ENCODE data around the gene DPY19L3.

The DPY19L3 gene

DNA sequence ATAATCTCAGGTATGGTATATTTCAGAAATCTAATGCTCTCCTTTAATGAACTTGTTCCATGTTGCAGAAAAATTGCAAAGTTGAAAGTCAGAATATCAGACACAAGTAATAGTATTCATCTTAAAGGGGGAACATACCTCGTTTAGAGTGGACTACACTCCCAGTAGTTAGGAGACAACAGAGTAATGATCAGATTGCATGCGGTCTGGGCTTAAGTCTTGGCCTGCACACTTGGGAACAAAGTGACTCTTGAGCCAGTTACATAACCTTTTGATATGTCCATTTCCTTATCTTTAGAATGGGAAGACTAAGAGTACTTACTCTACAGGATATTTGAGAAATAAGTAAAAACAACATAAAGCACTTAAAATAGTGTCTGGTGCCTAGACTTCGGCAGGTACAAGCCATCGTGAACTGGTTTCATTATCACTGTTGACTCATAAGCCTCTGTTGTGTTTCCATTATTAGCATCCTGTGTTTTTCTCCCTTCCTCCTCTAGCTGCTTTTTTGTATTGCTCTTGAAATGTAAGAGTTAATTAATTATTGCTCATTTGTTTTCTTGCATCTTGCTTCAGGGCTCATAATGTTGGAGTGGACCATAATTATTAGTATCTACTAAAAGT is 53.0 kb downstream of the DPY19L3 start:
- no peaks in the 10 kb centered on the region for H3K9me3 ChIP-seq (ENCODE audit: insufficient read depth, low read length)
- H3K4me2 ChIP-seq (ENCODE audit: low read depth, low read length, poor library complexity, severe bottlenecking): no peak overlapping the region
- H3K9ac ChIP-seq (ENCODE audit: low read length): no peak overlapping the region
- no peak overlapping the region for H2AFZ ChIP-seq (ENCODE audit: low read depth, low read length, severe bottlenecking)
- H3K27ac ChIP-seq (ENCODE audit: low read depth, low read length): no peak overlapping the region
- H3K36me3 ChIP-seq (ENCODE audit: low read length): peaks cover 8% of the 10 kb centered on the region; the same call in 1 of the 2 replicates
- H3F3A ChIP-seq (ENCODE audit: insufficient read depth): no peaks in the 10 kb centered on the region
- H4K20me1 ChIP-seq (ENCODE audit: low read depth, low read length): no peaks in the 10 kb centered on the region
- no peaks in the 10 kb centered on the region for H3K79me2 ChIP-seq (ENCODE audit: insufficient read depth, low read length)
- no peak overlapping the region for H3K4me3 ChIP-seq (ENCODE audit: insufficient read depth, low read length, poor library complexity, severe bottlenecking)
- no peak for TF ChIP-seq EZH2phosphoT487 (conservative IDR thresholded peaks at IDR 0.05; ENCODE audit: low read length)
- TF ChIP-seq, protein P1, sequence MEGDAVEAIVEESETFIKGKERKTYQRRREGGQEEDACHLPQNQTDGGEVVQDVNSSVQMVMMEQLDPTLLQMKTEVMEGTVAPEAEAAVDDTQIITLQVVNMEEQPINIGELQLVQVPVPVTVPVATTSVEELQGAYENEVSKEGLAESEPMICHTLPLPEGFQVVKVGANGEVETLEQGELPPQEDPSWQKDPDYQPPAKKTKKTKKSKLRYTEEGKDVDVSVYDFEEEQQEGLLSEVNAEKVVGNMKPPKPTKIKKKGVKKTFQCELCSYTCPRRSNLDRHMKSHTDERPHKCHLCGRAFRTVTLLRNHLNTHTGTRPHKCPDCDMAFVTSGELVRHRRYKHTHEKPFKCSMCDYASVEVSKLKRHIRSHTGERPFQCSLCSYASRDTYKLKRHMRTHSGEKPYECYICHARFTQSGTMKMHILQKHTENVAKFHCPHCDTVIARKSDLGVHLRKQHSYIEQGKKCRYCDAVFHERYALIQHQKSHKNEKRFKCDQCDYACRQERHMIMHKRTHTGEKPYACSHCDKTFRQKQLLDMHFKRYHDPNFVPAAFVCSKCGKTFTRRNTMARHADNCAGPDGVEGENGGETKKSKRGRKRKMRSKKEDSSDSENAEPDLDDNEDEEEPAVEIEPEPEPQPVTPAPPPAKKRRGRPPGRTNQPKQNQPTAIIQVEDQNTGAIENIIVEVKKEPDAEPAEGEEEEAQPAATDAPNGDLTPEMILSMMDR (IDR thresholded peaks at IDR 0.05; ENCODE audit: insufficient read depth, low read length, poor library complexity, severe bottlenecking): no peak
- no peaks in the 10 kb centered on the region for H3K9me2 ChIP-seq (replicated peaks; ENCODE audit: insufficient read depth, low read length)
- H3K27me3 ChIP-seq (ENCODE audit: low read length): no peaks in the 10 kb centered on the region

- Histone ChIP-seq H3K9me2 (replicated peaks; ENCODE audit: insufficient read depth, low read length) (no peaks in the 10 kb centered on the region), H3K27ac (ENCODE audit: low read depth, low read length) (no peak overlapping the region), H3K36me3 (ENCODE audit: low read length) (peaks cover 9% of the 10 kb centered on the region; the same call in 1 of the 2 replicates), H3K27me3 (ENCODE audit: low read length) (no peaks in the 10 kb centered on the region), H3F3A (ENCODE audit: insufficient read depth) (no peaks in the 10 kb centered on the region), H3K4me2 (ENCODE audit: low read depth, low read length, poor library complexity, severe bottlenecking) (no peak overlapping the region), H3K9ac (ENCODE audit: low read length) (no peak overlapping the region), H2AFZ (ENCODE audit: low read depth, low read length, severe bottlenecking) (no peak overlapping the region), H4K20me1 (ENCODE audit: low read depth, low read length) (no peaks in the 10 kb centered on the region), H3K4me3 (ENCODE audit: insufficient read depth, low read length, poor library complexity, severe bottlenecking) (no peak overlapping the region), H3K9me3 (ENCODE audit: insufficient read depth, low read length) (no peaks in the 10 kb centered on the region), H3K79me2 (ENCODE audit: insufficient read depth, low read length) (no peaks in the 10 kb centered on the region)
- TF ChIP-seq, protein P1 (IDR thresholded peaks at IDR 0.05; ENCODE audit: insufficient read depth, low read length, poor library complexity, severe bottlenecking): no peak
- no peak for TF ChIP-seq EZH2phosphoT487 (conservative IDR thresholded peaks at IDR 0.05; ENCODE audit: low read length)
Measured at GRCh38 chr19:32459204-32459865, 53.8 kb downstream of the DPY19L3 start.

- Histone ChIP-seq H3K79me2 (ENCODE audit: insufficient read depth, low read length) (no peaks in the 10 kb centered on the region), H3K4me3 (ENCODE audit: insufficient read depth, low read length, poor library complexity, severe bottlenecking) (no peak overlapping the region), H3K27me3 (ENCODE audit: low read length) (no peaks in the 10 kb centered on the region), H3F3A (ENCODE audit: insufficient read depth) (no peaks in the 10 kb centered on the region), H2AFZ (ENCODE audit: low read depth, low read length, severe bottlenecking) (no peak overlapping the region), H3K9ac (ENCODE audit: low read length) (no peak overlapping the region), H3K36me3 (ENCODE audit: low read length) (0 out of 2 replicates have a peak, but pooled peaks cover 9% of the 10 kb centered on the region), H3K27ac (ENCODE audit: low read depth, low read length) (no peak overlapping the region), H3K4me2 (ENCODE audit: low read depth, low read length, poor library complexity, severe bottlenecking) (no peak overlapping the region), H3K9me2 (replicated peaks; ENCODE audit: insufficient read depth, low read length) (no peaks in the 10 kb centered on the region), H3K9me3 (ENCODE audit: insufficient read depth, low read length) (no peaks in the 10 kb centered on the region), H4K20me1 (ENCODE audit: low read depth, low read length) (no peaks in the 10 kb centered on the region)
- TF ChIP-seq EZH2phosphoT487 (conservative IDR thresholded peaks at IDR 0.05; ENCODE audit: low read length): no peak
- TF ChIP-seq, protein P1 (IDR thresholded peaks at IDR 0.05; ENCODE audit: insufficient read depth, low read length, poor library complexity, severe bottlenecking): no peak
Measured at GRCh38 chr19:32460476-32460875, 54.9 kb downstream of the DPY19L3 start.

Data from SU-DHL-6 (cell line).